ENCODE data around the gene DENND2A. TPM values are rescaled to one million over a fixed set of nuclear protein-coding genes. Genes with fewer than 3 reads are reported as not detected.
"Not testable (repeated sequence)": the region's sequence is repeated elsewhere in the genome, so short reads cannot be mapped to it uniquely, and the experiment has no call there.

Gene DENND2A
- total RNA-seq, 1 donor from 2014 or later = 14.9 TPM

- DNase-seq (ENCODE audit: low spot score) = no peak
Measured at GRCh38 chr7:140552240-140552679, 88.4 kb downstream of the DENND2A start.

GRCh38 chr7:140551355-140552239, 89.0 kb downstream of the DENND2A start:
- DNase-seq (ENCODE audit: low spot score) = no peak

GRCh38 chr7:140546947-140547346, 93.7 kb downstream of the DENND2A start:
- DNase-seq (ENCODE audit: low spot score) = no peak

GRCh38 chr7:140544388-140544826, 96.2 kb downstream of the DENND2A start:
- DNase-seq (ENCODE audit: low spot score) = no peak

GRCh38 chr7:140542228-140542603, 98.4 kb downstream of the DENND2A start:
- DNase-seq (ENCODE audit: low spot score) = no peak

GRCh38 chr7:140541513-140542227, 98.9 kb downstream of the DENND2A start:
- DNase-seq (ENCODE audit: low spot score) = peak; percentile 63

GRCh38 chr7:140541176-140541512, 99.5 kb downstream of the DENND2A start:
- DNase-seq (ENCODE audit: low spot score) = no peak

- DNase-seq (ENCODE audit: low spot score) = no peak
Measured at GRCh38 chr7:140540136-140540777, 100.4 kb downstream of the DENND2A start.

GRCh38 chr7:140539461-140539860, 101.2 kb downstream of the DENND2A start:
- DNase-seq (ENCODE audit: low spot score) = no peak

GRCh38 chr7:140537750-140538482, 102.7 kb downstream of the DENND2A start:
- DNase-seq (ENCODE audit: low spot score) = no peak

- DNase-seq (ENCODE audit: low spot score) = no peak
Measured at GRCh38 chr7:140534743-140535142, 105.9 kb downstream of the DENND2A start.

GRCh38 chr7:140533394-140533872, 107.2 kb downstream of the DENND2A start:
- no peak for DNase-seq (ENCODE audit: low spot score)

- not testable (repeated sequence) for DNase-seq (ENCODE audit: low spot score)
Measured at GRCh38 chr7:140529428-140529827, 111.2 kb downstream of the DENND2A start.

- no peak for DNase-seq (ENCODE audit: low spot score)
Measured at GRCh38 chr7:140526787-140527664, 113.6 kb downstream of the DENND2A start.

GRCh38 chr7:140526214-140526613, 114.4 kb downstream of the DENND2A start:
- no peak for DNase-seq (ENCODE audit: low spot score)

GRCh38 chr7:140525743-140526142, 114.9 kb downstream of the DENND2A start:
- DNase-seq (ENCODE audit: low spot score) = no peak

- no peak for DNase-seq (ENCODE audit: low spot score)
Measured at GRCh38 chr7:140521421-140521820, 119.2 kb downstream of the DENND2A start.

- DNase-seq (ENCODE audit: low spot score) = no peak
Measured at GRCh38 chr7:140519007-140519399, 121.6 kb downstream of the DENND2A start.

- DNase-seq (ENCODE audit: low spot score) = no peak
Measured at GRCh38 chr7:140518370-140519006, 122.1 kb downstream of the DENND2A start.

Data from ureter (tissue), 1 donor.